HepG2 (cell line): ENCODE results near the gene TOX4. TPM values are rescaled to one million over a fixed set of nuclear protein-coding genes. Genes with fewer than 3 reads are reported as not detected.

Source experiments
- ATF7 ChIP-seq, 2 experiments: fragments of 450-650 bp in 1 of 2; sonication (generic) in 1 of 2; formaldehyde crosslinking in 1 of 2; IDR thresholded peaks; 2 replicates each; pipeline versions ENCODE4 v1.4.0 to v1.6.1; 2016 to 2020; ENCODE audit warnings: antibody characterized with exemption in 1 of 2, mild to moderate bottlenecking in 1 of 2, missing genetic modification reagents in 1 of 2
- CHD4 ChIP-seq: fragments of 200-600 bp; sonication (generic); IDR thresholded peaks from 2 replicates; pipeline ENCODE4 v1.7.0; 2017; ENCODE audit warnings: mild to moderate bottlenecking, low read length, borderline replicate concordance
- CREBL2 ChIP-seq: sonication (generic); formaldehyde crosslinking; IDR thresholded peaks from 2 replicates; pipeline ENCODE4 v1.8.1; 2023; ENCODE audit warnings: missing genetic modification reagents, mild to moderate bottlenecking, borderline replicate concordance
- ELF3 ChIP-seq: IDR thresholded peaks from 2 replicates; pipeline ENCODE4 v1.6.1; 2016; ENCODE audit warnings: missing genetic modification reagents, missing compliant biosample characterization
- FIP1L1 ChIP-seq: fragments of 200-400 bp; formaldehyde crosslinking; IDR thresholded peaks from 2 replicates; pipeline ENCODE4 v1.6.1; 2018; ENCODE audit warnings: low read depth, mild to moderate bottlenecking, low read length, moderate library complexity, borderline replicate concordance; ENCODE audit not compliant: insufficient read depth
- MAZ ChIP-seq, 2 experiments: sonication (generic) in 1 of 2; formaldehyde crosslinking in 1 of 2; IDR thresholded peaks; 2 replicates each; pipeline versions ENCODE4 v1.5.0 to v1.6.1; 2012 to 2020; ENCODE audit warnings: low read depth in 2 of 2, mild to moderate bottlenecking in 2 of 2, borderline replicate concordance in 1 of 2, improper control_type of control experiment in 1 of 2, low read length in 1 of 2, missing genetic modification reagents in 1 of 2, moderate library complexity in 1 of 2
- MTF1 ChIP-seq: sonication (generic); formaldehyde crosslinking; IDR thresholded peaks from 2 replicates; pipeline ENCODE4 v1.5.0; 2020; ENCODE audit warnings: missing genetic modification reagents
- NFATC3 ChIP-seq: sonication (generic); formaldehyde crosslinking; IDR thresholded peaks from 2 replicates; pipeline ENCODE4 v1.5.1; 2020; ENCODE audit warnings: mild to moderate bottlenecking, missing genetic modification reagents
- REXO4 ChIP-seq: sonication (generic); formaldehyde crosslinking; IDR thresholded peaks from 2 replicates; pipeline ENCODE4 v1.8.0; 2022; ENCODE audit warnings: missing genetic modification reagents, mild to moderate bottlenecking, borderline replicate concordance
- TEAD2 ChIP-seq: sonication (generic); formaldehyde crosslinking; IDR thresholded peaks from 2 replicates; pipeline ENCODE4 v1.9.0; 2021; ENCODE audit warnings: missing genetic modification reagents
- XBP1 ChIP-seq: sonication (generic); formaldehyde crosslinking; IDR thresholded peaks from 2 replicates; pipeline ENCODE4 v1.5.0; 2020; ENCODE audit warnings: missing genetic modification reagents
- ZBTB2 ChIP-seq: sonication (generic); formaldehyde crosslinking; IDR thresholded peaks from 2 replicates; pipeline ENCODE4 v1.8.0; 2022; ENCODE audit warnings: low read depth, missing genetic modification reagents
- ZBTB3 ChIP-seq: sonication (generic); formaldehyde crosslinking; IDR thresholded peaks from 2 replicates; pipeline ENCODE4 v1.4.0; 2020; ENCODE audit warnings: low read depth, mild to moderate bottlenecking, moderate library complexity, missing genetic modification reagents, borderline replicate concordance
- ZMAT3 ChIP-seq: sonication (generic); formaldehyde crosslinking; conservative IDR thresholded peaks from 2 replicates; pipeline ENCODE4 v1.7.0; 2021; ENCODE audit warnings: missing genetic modification reagents
- ZNF30 ChIP-seq: sonication (generic); formaldehyde crosslinking; IDR thresholded peaks from 2 replicates; pipeline ENCODE4 v1.5.0; 2020; ENCODE audit warnings: mild to moderate bottlenecking, missing genetic modification reagents
- ZNF431 ChIP-seq: sonication (generic); formaldehyde crosslinking; IDR thresholded peaks from 2 replicates; pipeline ENCODE4 v1.9.0; 2022; ENCODE audit warnings: missing genetic modification reagents, low read depth, mild to moderate bottlenecking, borderline replicate concordance
- ZNF513 ChIP-seq: sonication (generic); formaldehyde crosslinking; conservative IDR thresholded peaks from 2 replicates; pipeline ENCODE4 v1.5.0; 2020; ENCODE audit warnings: missing genetic modification reagents
- ZNF549 ChIP-seq: sonication (generic); formaldehyde crosslinking; IDR thresholded peaks from 2 replicates; pipeline ENCODE4 v1.5.0; 2020; ENCODE audit warnings: missing genetic modification reagents
- ZNF616 ChIP-seq: sonication (generic); formaldehyde crosslinking; IDR thresholded peaks from 2 replicates; pipeline ENCODE4 v1.5.0; 2020; ENCODE audit warnings: low read depth, mild to moderate bottlenecking, missing genetic modification reagents
- ZNF720 ChIP-seq: sonication (generic); formaldehyde crosslinking; IDR thresholded peaks from 2 replicates; pipeline ENCODE4 v1.4.0; 2020; ENCODE audit warnings: missing genetic modification reagents
- ZNF768 ChIP-seq: sonication (generic); formaldehyde crosslinking; IDR thresholded peaks from 2 replicates; pipeline ENCODE4 v1.4.0; 2020; ENCODE audit warnings: missing genetic modification reagents
- polyA plus RNA-seq, 8 experiments: library from polyadenylated mRNA; depleted of rRNA in 3 of 8; stranded (reverse) in 7 of 8; unstranded in 1 of 8; fragments of >200 nt; fragmentation: Illumina TruSeq in 4 of 8; extraction: Trizol in 4 of 8; gene quantifications; 2 replicates each; pipeline versions ENCODE4 v1.2.1 to v1.2.3, GENCODE V29; 2011 to 2016; ENCODE audit warnings: low read depth in 4 of 8, missing spikeins in 1 of 8, mixed read lengths in 1 of 8; ENCODE audit not compliant: insufficient read depth in 1 of 8
- total RNA-seq, 5 experiments: library from RNA; depleted of rRNA; stranded (reverse); fragments of >200 nt; fragmentation: Illumina TruSeq; extraction: Trizol; gene quantifications; 2 replicates each; pipeline ENCODE4 v1.2.3, GENCODE V29; 2016; ENCODE audit warnings: low read depth in 1 of 5

TOX4 gene
- total and polyA plus RNA-seq, 2 of the 13 experiments (the other 11 are each of a cell fraction or from before 2014, with no cell fraction given): 71.8 to 163 TPM

GRCh38 chr14:21525962-21526671, 49.1 kb downstream of the TOX4 start, which contains the start of gene SALL2 (continued):
- TF ChIP-seq NFATC3: no peak
- TF ChIP-seq ZNF513 (CRISPR knock-in tag): no peak
- TF ChIP-seq ZNF768 (CRISPR knock-in tag): no peak
- TF ChIP-seq MAZ (IDR thresholded peaks at IDR 0.05; ENCODE audit: borderline replicate concordance, low read depth, low read length): peak; percentile 95
- TF ChIP-seq MAZ (CRISPR knock-in tag; IDR thresholded peaks at IDR 0.05; ENCODE audit: low read depth): peak; percentile 59; the same call in 1 of the 2 replicates
- TF ChIP-seq ZBTB2: no peak
- no peak for TF ChIP-seq ATF7 (IDR thresholded peaks at IDR 0.05)
- no peak for TF ChIP-seq ATF7 (CRISPR knock-in tag; IDR thresholded peaks at IDR 0.05)
- TF ChIP-seq CREBL2: no peak
- TF ChIP-seq FIP1L1: no peak
- no peak; the same call in 1 of the 2 replicates for TF ChIP-seq ZMAT3 (CRISPR knock-in tag)
- no peak for TF ChIP-seq CHD4
- no peak for TF ChIP-seq ELF3
- no peak for TF ChIP-seq MTF1 (CRISPR knock-in tag)
- TF ChIP-seq REXO4 (CRISPR knock-in tag): no peak
- peak; percentile 63; the same call in 1 of the 2 replicates for TF ChIP-seq ZNF616
- TF ChIP-seq TEAD2 (CRISPR knock-in tag): no peak
- TF ChIP-seq XBP1: no peak
- no peak for TF ChIP-seq ZNF431
- no peak for TF ChIP-seq ZNF549
- no peak for TF ChIP-seq ZNF720 (CRISPR knock-in tag)
- TF ChIP-seq ZBTB3 (CRISPR knock-in tag): no peak
- TF ChIP-seq ZNF30 (CRISPR knock-in tag): no peak
